CD1c-positive myeloid dendritic cell (primary cell): ENCODE measurements around the gene DRD1.
"Not testable (repeated sequence)": the region's sequence is repeated elsewhere in the genome, so short reads cannot be mapped to it uniquely, and the experiment has no call there.

Source experiments
- DNase-seq: peaks from one replicate; pipeline ENCODE4 v3.0.0-alpha.2; 2016; ENCODE audit errors: extremely low spot score

The DRD1 gene

DNA sequence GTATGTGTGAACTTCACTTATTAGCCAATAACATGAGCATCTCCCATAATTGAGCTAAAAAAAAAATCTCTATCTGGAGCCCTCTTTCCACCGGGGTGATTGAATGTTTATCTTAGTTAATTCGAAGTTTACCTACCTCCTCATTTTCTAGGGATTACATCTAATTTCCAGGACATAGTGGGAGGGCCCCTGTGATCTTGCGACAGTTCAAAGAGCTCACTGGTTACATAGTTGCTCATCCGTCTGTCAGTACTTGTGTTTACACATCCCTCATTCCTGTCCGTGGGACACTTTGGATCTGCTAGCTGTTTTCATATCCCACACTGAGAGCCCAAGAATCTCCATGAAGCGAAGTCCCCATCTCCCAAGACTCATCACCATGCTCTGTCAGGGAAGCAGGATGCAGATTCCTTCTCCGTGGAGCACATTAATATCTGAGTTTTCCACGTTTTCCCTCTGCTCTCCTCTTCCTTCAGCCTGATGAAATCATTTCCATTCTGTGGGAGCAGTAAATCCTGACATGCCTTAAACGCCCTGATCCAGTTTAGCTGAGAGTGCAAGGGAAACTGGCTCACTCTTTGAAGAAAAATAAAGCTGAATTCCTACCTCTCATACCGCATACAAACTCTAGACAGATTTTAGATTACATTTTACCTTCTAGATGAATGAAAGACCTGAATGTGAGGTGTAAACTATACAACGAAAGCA lies 24.2 kb upstream of the DRD1 start:
- DNase-seq: no peak

GRCh38 chr5:175466700-175467318 lies 22.8 kb upstream of the DRD1 start:
- DNase-seq: no peak

GRCh38 chr5:175465282-175465681 lies 21.3 kb upstream of the DRD1 start:
- no peak for DNase-seq

- no peak for DNase-seq
These were observed 20.9 kb upstream of the DRD1 start for GRCh38 chr5:175464942-175465233.

- peak; percentile 57 for DNase-seq
These were observed 20.3 kb upstream of the DRD1 start for GRCh38 chr5:175464074-175464941.

DNA sequence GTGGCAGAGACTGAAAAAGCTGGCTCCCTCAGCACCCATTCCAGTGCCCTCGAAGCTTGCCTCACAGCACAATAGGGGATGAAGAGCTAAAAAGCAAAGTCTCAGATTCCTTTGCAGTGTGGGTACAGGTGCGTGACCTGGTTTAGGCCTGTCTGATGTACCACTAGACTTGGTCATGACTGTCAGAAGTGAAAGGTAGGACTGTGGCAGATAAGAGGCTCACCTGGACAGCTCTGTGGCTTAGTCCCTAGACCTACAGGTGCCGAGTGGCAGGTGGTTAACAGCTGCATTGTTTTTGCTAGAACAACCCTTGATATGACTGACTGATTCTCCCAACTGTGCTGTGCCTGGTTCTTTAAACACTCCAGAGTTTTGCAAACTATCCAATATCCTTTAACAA lies 19.7 kb upstream of the DRD1 start:
- no peak for DNase-seq

- DNase-seq: no peak
These were observed 17.4 kb upstream of the DRD1 start for GRCh38 chr5:175461370-175461769.

GRCh38 chr5:175460552-175460951 lies 16.6 kb upstream of the DRD1 start:
- DNase-seq: no peak

DNA sequence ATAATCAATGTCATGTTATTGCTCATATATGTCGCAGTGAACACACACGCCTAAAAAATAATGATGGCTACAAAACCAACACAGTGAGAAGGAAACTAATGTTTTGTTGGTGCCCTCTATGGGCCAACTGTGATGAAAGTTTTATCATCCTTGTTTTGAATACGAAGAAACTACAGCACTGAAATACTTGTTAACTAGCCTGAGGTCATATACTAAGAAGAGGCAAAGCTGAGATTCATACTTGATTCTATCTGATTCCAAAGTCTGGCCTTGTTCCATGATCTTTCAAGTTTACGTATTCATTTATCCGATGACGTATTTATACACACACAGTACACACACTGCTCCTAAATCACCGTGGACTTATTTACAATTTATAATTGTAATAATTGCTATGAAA lies 16.1 kb upstream of the DRD1 start:
- DNase-seq: no peak

DNA sequence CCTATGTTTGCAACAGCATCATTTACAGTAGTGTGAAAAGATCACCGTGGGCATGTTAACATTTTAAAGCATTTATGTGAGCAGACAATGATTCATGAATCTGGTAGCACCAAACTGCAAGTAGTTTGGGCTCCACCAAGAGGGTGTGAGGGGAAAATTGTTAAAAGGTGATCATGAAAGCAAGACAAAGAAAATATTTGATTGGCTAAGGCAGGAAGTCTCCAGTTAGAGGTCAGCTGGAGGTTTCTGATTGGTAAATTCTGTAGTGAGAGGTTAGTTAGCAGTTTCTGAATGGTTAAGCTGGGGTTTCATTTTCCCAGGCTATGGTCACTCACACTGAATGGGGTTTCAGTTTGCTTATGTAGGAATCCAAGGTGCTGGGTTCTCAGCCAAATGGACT lies 13.5 kb upstream of the DRD1 start:
- DNase-seq: no peak

- DNase-seq: no peak
These were observed 12.2 kb upstream of the DRD1 start for GRCh38 chr5:175456105-175456742.

GRCh38 chr5:175454338-175454737 lies 10.4 kb upstream of the DRD1 start:
- DNase-seq: not testable (repeated sequence)

DNA sequence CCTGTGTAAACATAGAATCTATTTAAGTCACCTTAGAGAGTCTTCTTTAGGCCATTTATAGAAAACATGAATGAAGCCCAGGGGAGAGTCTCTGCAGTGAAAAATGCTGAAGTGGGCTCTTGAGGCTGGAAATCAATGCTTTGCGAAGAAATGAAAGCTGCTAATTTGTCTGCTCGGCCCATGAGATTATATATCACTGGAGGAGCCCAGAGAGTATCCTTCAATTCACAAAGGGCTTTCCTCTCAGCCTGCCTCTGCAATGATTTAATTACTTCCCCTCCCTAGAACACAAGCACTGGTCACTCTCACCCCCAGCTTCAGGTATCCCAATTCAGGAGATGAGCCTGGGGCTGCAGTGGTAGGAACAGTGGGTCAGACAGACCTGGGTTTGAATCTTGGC lies 8.2 kb upstream of the DRD1 start:
- no peak for DNase-seq

DNA sequence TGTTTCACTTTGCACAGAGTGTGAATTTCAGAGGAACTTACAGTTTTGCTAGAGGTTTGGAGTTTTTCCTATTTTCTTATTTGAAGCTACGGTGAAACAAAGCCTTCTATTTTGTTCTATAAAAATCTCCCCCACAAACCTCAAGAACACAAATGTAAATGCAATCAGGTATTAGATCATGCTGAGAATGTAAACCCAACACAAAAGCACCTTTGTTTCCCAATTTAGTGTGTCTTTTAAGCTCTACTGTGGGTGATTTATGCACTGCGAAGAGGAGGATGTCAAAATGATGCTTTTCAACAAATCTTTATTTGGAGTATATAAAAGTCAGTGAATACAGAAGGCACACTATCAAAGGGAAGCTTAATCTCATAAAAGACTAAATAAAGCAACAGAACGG lies 4.3 kb upstream of the DRD1 start:
- no peak for DNase-seq

GRCh38 chr5:175447571-175447970 lies 3.6 kb upstream of the DRD1 start:
- no peak for DNase-seq

GRCh38 chr5:175446378-175446777 lies 2.4 kb upstream of the DRD1 start:
- not testable (repeated sequence) for DNase-seq

- DNase-seq: no peak
These were observed 999 bp upstream of the DRD1 start for GRCh38 chr5:175444905-175445456.

DNA sequence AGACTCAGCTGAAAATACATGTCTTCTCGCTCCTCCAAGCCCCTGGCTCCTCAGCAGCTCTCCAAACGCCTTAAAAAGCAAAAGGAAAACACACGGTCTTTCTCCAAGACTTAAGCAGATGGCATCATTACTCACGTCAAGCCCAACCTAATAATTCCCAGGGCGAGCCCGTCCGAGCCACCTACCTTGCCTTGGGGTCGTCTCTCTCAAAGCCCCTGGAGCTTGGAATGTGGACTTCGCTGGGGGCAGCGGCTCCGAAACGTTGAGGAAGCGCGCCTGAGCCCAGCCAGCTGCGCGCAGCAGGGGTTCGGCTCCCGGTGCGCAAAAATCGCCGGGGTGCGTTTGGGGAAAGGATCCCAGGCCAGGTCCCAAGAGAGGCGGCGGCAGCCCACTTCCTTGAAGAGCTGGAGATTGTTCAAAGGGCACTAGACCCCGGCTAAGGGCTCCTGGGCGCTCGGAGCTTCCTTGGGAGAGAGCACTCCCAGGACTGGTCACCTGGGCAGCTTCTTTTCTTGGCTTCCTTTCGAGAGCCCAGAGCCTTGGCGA lies 395 bp downstream of the DRD1 start:
- DNase-seq: no peak

DNA sequence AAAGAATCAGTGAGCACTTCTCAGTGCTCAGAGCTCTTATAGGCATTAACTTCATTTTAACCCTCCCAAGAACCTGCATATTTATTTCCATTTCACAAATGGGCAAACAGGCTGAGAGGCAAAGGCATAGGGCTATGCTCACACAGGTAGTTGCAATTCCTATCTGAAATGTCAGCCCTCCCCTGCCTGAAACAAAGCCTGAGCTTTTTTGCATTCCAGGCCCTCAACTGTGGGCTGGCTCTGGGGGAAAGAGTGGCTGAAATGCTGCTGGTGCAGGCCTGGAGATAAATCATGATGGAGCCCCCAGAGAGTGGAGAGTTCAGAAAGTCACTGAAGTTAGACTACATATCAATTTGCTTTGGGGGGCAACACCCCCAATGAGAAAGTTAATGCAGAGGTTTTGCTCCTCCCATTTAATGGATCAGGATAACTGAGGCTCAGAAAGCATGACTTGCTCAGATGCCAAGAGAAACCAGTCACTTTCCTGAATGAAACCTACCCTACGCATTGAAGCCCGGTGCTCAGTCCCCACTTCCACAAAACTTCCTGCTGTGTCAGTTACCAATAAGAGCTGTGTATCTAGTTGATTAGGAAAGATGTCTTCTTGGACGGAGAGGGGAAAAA lies 5.6 kb downstream of the DRD1 start:
- no peak for DNase-seq

- DNase-seq: no peak
These were observed 7.6 kb downstream of the DRD1 start for GRCh38 chr5:175436359-175436758.

- DNase-seq: no peak
These were observed 9.2 kb downstream of the DRD1 start for GRCh38 chr5:175434800-175435199.
